Measurements from ENCODE around the gene DQX1. TPM values are rescaled to one million over a fixed set of nuclear protein-coding genes. Genes with fewer than 3 reads are reported as not detected.

The DQX1 gene
- total RNA-seq = 0.34 TPM in 1 of 3 replicates, not detected in the others
- long read RNA-seq = 0 reads

GRCh38 chr2:74525717-74526648 lies at the start of gene DQX1:
Gene DQX1, minus strand, starts transcription at chr2:74526231. Its CDS starts 502 bp downstream, at chr2:74525729.
- Mint-ChIP-seq H3K4me1 (ENCODE audit: low read depth) (peaks cover 22% of the 10 kb centered on the region), H3K36me3 (ENCODE audit: low read depth) (peaks cover 19% of the 10 kb centered on the region), H3K9me3 (ENCODE audit: low read depth) (no peaks in the 10 kb centered on the region), H3K27ac (ENCODE audit: unreplicated experiment) (no peak within 1 kb of the TSS), H3K27me3 (ENCODE audit: low read depth) (peaks cover 12% of the 10 kb centered on the region), H3K4me3 (ENCODE audit: unreplicated experiment) (no peak within 1 kb of the TSS)
- peak; percentile 27 for DNase-seq (ENCODE audit: low spot score)
- no peak for TF ChIP-seq CTCF (IDR thresholded peaks at IDR 0.05)

- H3K36me3 Mint-ChIP-seq (ENCODE audit: low read depth) = no peaks in the 10 kb centered on the region
- peaks cover 37% of the 10 kb centered on the region for H3K4me1 Mint-ChIP-seq (ENCODE audit: low read depth)
- H3K9me3 Mint-ChIP-seq (ENCODE audit: low read depth) = no peaks in the 10 kb centered on the region
- TF ChIP-seq CTCF (IDR thresholded peaks at IDR 0.05) = no peak
- no peak overlapping the region for H3K4me3 Mint-ChIP-seq (ENCODE audit: unreplicated experiment)
- H3K27me3 Mint-ChIP-seq (ENCODE audit: low read depth) = no peaks in the 10 kb centered on the region
- no peak overlapping the region for H3K27ac Mint-ChIP-seq (ENCODE audit: unreplicated experiment)
- no peak for DNase-seq (ENCODE audit: low spot score)
Observed at GRCh38 chr2:74575320-74575719, 49.3 kb upstream of the DQX1 start.

- Mint-ChIP-seq H3K9me3 (ENCODE audit: low read depth) (no peaks in the 10 kb centered on the region), H3K27ac (ENCODE audit: unreplicated experiment) (peak overlapping the region; percentile 84), H3K4me1 (ENCODE audit: low read depth) (peaks cover 38% of the 10 kb centered on the region), H3K36me3 (ENCODE audit: low read depth) (no peaks in the 10 kb centered on the region), H3K4me3 (ENCODE audit: unreplicated experiment) (peak overlapping the region; percentile 55), H3K27me3 (ENCODE audit: low read depth) (no peaks in the 10 kb centered on the region)
- DNase-seq (ENCODE audit: low spot score) = no peak
- TF ChIP-seq CTCF (IDR thresholded peaks at IDR 0.05) = no peak
Observed at GRCh38 chr2:74573747-74574562, 47.9 kb upstream of the DQX1 start.

- H3K27me3 Mint-ChIP-seq (ENCODE audit: low read depth) = no peaks in the 10 kb centered on the region
Observed at GRCh38 chr2:74572178-74572925, 46.3 kb upstream of the DQX1 start.

More at GRCh38 chr2:74572178-74572925, 46.3 kb upstream of the DQX1 start:
- DNase-seq (ENCODE audit: low spot score) = no peak
- no peaks in the 10 kb centered on the region for H3K9me3 Mint-ChIP-seq (ENCODE audit: low read depth)
- no peak overlapping the region for H3K27ac Mint-ChIP-seq (ENCODE audit: unreplicated experiment)
- no peak overlapping the region for H3K4me3 Mint-ChIP-seq (ENCODE audit: unreplicated experiment)
- peak; percentile 11 for TF ChIP-seq CTCF (IDR thresholded peaks at IDR 0.05)
- H3K36me3 Mint-ChIP-seq (ENCODE audit: low read depth) = no peaks in the 10 kb centered on the region
- peaks cover 48% of the 10 kb centered on the region for H3K4me1 Mint-ChIP-seq (ENCODE audit: low read depth)

Data from chondrocyte (in vitro differentiated cells).